DND-41 (cell line): Measurements from ENCODE around the gene AARS1.
"Not testable (repeated sequence)": the region's sequence is repeated elsewhere in the genome, so short reads cannot be mapped to it uniquely, and the experiment has no call there.

Experiments used
- EZH2 ChIP-seq: IDR thresholded peaks from 3 replicates; pipeline ENCODE4 v1.6.1; 2012; ENCODE audit warnings: borderline replicate concordance, low read depth, mild to moderate bottlenecking, moderate library complexity, low read length, inconsistent platforms; ENCODE audit not compliant: severe bottlenecking
- TF ChIP-seq, protein P1 (sequence below): IDR thresholded peaks from 2 replicates; pipeline ENCODE4 v1.5.1; 2012; ENCODE audit warnings: borderline replicate concordance, low read length, moderate library complexity, mild to moderate bottlenecking; ENCODE audit not compliant: poor library complexity, severe bottlenecking; ENCODE audit errors: extremely low read depth

GRCh38 chr16:70307726-70308125, 18.4 kb upstream of the AARS1 start:
- TF ChIP-seq, protein P1, sequence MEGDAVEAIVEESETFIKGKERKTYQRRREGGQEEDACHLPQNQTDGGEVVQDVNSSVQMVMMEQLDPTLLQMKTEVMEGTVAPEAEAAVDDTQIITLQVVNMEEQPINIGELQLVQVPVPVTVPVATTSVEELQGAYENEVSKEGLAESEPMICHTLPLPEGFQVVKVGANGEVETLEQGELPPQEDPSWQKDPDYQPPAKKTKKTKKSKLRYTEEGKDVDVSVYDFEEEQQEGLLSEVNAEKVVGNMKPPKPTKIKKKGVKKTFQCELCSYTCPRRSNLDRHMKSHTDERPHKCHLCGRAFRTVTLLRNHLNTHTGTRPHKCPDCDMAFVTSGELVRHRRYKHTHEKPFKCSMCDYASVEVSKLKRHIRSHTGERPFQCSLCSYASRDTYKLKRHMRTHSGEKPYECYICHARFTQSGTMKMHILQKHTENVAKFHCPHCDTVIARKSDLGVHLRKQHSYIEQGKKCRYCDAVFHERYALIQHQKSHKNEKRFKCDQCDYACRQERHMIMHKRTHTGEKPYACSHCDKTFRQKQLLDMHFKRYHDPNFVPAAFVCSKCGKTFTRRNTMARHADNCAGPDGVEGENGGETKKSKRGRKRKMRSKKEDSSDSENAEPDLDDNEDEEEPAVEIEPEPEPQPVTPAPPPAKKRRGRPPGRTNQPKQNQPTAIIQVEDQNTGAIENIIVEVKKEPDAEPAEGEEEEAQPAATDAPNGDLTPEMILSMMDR: not testable (repeated sequence)
- TF ChIP-seq EZH2: not testable (repeated sequence)
